HG03139 (cell line): ENCODE measurements around the gene C11orf87.

ENCODE experiments used
- ATAC-seq: cut with Tn5 transposase; IDR thresholded peaks from one replicate; pipeline ENCODE4 v1.9.1; 2021; ENCODE audit not compliant: unreplicated experiment

Gene C11orf87

DNA sequence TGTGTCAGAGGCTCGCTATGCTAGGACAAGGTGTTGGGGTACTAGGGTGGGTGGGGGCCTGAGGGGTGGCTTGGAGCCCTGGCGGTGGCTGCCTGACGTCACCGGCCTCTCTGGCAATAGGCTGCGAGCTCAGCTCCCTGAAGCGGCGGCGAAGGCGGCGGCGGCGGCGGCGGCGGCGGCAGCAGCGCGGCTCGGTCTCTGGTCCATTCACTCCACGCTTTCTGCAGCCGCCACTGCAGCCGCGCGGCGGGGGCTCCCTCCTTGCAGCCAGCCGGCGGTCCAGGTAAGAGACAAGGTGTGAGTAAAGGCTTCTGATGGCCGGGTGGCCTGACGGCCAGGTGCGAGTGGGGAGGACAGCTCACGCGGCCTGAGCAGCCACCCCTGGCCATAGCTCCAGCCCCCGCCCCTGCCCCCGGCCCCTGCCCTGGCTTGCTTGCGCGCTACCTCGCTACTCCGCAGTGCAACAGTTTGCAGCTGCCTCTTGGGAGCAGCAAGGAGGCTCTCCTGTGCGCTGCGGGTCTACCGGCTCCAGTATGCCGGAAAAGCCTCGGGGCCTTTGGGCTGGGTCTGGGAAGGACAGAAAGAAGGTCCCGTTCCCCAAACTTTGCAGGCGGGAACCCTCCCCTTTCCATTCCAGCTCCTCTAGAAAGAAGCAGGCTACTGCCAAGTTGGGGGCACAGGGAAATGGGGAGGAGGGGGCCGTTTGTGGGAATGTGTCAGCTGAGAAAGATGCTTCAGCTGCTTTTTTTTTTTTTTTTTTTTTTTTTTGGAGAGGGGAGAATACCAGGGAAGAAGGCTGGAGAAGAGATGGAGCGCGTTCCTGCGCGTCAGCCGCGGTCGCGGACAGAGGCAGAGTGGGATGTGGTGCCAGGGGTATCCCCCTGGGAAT lies at the start of gene C11orf87:
C11orf87 (plus strand) TSS at position 210 of the 889 bp plus-strand sequence. CDS start 1,444 bp downstream, outside the sequence.
- ATAC-seq, result no peak

DNA sequence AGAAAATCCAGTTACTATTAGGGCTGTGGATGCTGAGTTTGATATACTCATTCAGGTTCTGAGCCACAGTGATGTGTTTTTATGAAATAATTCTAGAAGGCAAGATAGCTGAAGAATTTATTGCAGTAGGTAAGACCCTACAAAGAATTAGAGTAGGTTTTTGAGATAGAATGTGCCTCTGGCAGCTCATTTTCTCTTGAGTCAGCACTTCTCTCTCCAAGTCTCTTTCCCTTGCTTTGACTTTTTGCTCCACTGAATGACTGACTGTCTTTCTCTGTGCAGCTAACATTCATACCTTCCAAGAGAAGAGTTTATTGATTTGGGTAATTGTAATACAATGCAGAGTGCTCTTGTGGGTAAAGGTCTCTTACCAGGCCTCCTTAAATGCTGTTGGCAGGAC lies 48.0 kb upstream of the C11orf87 start:
- no peak for ATAC-seq

DNA sequence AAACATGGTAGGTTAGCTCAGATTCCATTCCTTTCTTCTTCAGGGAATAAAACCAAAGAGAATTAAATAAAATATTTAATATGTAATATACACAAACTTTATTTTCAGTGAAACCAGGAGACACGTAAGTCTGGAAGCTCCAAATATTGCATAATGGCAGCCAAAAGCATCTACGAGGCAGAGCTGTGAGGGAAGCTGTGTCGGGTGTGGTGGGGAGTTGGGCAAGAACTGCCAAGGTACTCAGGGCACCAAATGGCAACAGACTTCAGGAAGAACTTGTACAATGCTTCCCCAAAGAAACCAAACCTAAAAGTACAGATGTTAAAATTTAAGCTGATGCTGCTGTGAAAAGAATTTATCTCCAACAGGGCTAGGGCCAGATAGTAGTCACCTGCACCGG lies 47.5 kb upstream of the C11orf87 start:
- ATAC-seq, result no peak

DNA sequence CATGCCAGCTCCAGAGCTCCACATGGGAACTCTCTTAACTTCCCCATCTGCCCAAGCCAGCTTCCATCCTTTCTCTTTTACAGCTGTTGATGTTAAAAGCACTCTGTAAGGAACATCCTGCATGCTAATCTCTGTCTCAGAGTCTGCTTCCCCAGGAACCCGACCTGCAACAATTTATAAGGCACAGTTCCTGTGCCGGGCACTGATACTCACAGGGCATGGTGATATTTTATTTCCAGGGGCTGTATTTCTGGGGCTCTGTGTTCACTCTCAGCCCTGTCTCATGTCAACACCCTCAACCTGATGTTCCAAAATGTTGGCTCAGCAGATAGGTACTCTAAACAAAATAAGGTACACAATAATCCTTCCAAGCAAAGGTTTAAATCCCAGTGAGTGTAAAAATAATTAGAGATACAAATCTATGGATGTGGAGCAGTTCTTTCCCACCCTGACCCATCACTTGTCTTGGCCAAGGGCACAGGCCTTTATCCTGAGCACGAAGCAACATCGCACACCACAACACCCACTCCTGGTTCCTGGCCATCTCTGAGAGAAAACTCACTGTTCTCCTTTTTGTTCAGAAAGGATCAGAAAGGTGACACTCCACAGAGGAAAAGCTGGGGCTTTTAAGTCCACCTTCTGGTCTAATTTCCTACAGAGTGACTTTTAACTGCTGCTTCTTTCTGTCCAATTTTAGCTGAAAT lies 44.8 kb upstream of the C11orf87 start:
- ATAC-seq, result no peak

DNA sequence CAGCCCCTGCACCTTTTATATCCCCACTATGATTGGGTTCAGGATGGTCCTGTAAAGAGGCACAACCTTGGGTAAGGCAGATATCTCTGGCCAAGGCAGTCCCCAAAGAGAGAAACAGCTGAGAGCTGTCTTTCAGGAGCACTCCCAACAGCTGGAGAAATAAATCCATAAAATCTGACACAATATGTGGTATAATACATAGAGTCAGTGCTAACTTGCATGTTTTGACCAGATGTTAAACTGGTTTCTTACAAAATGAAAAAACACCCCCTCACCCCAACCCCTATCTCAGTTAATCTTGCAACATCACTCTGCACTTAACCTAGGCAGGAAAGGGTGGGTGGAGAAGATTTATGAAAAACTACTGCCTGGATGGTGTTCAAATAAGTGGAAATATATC lies 44.0 kb upstream of the C11orf87 start:
- no peak for ATAC-seq

DNA sequence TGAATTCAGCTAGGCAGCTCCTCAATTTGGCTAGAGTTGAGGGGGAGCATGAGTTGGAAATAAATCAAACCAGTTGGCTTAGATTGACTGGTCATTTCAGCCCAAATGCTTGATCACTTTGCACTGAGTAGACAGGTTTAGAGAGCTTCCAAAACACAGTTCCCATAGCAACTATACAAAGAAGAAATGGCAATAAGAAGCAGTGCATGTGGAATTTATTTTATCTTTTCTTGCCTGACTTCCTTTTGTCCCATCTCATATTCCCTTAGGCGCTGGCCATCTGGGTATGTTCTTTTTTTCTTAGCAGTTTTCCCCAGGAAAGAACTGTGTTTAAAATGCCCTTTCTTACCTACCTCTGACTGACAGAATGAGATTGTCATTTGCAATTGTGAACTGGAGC lies 38.7 kb upstream of the C11orf87 start:
- no peak for ATAC-seq

DNA sequence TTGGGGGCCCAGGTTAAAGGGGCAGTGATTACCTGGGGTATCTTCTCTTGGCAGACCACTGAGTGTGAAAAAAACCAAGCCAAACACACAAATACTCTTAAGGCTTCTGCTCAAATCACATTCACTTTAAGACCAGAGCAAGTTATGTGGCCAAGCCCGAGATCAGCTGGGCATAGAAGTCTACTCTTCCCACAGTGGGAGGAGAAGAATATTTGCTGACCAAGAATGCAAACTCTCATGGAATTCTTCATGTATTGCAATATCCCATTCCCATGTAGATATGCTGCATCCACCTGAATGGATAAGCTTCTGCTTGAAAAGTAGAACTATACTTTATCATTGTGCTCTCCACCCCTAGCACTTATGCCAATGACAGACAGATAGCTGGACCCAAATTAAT lies 37.1 kb upstream of the C11orf87 start:
- no peak for ATAC-seq

DNA sequence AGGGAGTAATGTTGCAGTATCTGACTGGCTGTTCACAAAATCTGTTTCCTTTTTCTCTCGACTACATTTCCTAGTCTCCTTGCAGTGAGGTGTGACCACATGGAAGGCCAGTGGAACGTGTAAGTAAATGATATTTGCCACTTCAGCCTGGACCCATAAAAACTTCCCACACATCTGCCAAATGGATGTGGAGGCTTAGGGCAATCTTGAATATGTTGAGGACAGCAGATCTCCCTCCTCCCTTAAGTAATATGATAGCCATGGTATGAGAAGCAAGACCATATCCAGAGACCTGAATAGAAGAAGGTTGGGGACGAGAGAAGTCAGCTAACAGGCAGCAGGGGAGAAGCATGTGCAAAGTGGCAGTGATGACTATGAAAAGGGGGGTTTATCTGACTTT lies 33.0 kb upstream of the C11orf87 start:
- ATAC-seq, result no peak

DNA sequence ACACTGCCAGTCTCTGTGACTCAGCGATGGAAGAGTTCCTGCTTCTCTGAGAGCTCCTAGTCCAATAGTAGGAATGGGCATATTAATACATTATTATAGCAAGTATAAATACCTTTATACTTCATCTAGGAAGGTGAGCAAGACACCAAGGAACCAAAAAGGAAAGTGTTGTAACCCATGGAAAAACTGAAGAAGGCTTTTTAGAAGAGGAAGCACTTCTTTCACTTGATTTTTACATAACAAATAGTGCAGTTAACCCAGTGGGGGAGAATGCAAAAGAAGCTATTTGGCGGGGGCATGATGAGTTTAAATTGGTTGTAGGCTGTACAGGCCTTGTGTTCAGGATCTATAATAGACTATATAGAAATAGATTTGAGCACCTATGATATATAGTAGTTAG lies 31.2 kb upstream of the C11orf87 start:
- ATAC-seq, result no peak

DNA sequence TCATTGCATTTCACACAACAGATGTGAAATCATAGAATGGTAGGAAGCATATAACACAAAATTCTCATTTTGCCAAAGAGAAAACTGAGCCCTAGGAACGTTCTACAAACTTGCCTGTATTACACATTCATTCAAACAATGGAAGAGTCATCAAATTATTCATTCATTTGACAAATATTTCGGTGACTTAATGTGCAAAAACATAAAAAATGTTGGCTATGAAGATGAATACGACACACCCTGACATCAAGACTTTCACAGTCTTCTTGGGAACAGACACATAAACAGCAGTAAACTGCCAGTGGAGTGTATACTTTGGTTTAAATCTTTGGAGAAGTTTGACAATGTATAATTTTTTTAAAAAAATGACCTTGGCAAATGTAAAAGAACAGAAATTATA lies 20.4 kb upstream of the C11orf87 start:
- ATAC-seq, result no peak

DNA sequence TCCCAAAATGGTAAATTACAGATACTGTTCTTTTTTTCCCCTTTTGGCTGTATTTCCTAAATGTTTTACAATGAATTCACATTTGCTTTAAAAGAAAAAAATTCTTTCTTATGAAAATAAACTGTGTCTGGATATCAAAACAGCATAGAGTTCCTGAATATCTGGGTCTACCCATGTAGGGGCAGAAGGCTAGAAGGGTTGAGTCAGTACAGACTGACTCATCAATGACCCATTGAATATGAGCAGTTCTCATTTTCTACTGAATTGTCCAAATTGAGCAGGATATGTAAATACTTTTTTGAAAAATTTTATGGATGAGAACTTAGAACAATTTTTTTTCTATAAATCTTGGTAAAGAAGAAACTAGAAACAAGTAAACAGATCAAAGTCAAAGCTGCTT lies 16.3 kb upstream of the C11orf87 start:
- ATAC-seq, result no peak

DNA sequence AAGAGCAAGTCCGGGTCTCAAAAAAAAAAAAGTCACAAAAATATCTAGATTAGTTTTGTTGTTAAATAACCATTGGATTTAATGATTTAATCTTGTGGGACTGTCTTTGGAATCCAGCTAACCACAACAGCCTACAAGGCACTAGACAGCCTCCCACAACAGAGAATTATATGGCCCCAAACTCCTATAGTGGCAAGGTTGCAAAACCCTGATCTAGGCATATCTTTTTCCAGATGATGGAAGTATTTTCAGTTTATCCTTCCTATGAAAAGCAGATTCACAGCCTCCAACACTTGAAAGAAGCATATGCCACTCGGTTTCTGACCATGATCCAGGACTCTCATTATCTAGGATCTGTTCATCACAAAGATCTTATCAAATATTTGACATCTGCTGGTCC lies 5.4 kb upstream of the C11orf87 start:
- no peak for ATAC-seq

DNA sequence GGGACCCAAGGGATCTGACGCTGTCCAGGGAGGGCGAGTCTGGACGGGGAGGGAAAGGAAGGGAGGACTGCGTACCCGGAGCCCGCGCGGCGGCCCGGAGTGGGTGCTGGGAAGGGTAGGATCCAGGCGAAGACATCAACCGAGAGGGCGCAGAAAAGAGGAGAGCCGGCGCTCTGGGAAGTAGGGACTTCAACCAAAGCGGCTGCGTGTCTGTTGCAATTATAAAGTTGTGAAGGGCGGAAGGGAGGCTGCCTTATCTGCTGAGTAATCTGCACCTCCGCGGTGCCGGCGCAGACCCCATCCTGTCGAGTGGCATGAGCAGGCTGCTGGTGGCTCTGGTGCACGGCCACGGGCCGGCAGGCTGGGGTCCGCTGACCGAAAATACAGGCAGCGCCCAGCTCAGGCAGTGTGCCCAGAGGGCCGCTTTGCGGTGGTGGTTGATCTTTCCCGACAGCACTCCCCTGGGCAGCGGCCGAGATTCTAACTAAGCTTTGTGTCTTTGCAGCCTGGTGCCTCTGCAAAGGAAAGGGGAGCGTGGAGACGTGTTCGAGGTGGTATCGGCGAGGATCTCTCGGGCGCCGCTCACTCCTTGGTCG lies 978 bp downstream of the C11orf87 start:
- no peak for ATAC-seq

DNA sequence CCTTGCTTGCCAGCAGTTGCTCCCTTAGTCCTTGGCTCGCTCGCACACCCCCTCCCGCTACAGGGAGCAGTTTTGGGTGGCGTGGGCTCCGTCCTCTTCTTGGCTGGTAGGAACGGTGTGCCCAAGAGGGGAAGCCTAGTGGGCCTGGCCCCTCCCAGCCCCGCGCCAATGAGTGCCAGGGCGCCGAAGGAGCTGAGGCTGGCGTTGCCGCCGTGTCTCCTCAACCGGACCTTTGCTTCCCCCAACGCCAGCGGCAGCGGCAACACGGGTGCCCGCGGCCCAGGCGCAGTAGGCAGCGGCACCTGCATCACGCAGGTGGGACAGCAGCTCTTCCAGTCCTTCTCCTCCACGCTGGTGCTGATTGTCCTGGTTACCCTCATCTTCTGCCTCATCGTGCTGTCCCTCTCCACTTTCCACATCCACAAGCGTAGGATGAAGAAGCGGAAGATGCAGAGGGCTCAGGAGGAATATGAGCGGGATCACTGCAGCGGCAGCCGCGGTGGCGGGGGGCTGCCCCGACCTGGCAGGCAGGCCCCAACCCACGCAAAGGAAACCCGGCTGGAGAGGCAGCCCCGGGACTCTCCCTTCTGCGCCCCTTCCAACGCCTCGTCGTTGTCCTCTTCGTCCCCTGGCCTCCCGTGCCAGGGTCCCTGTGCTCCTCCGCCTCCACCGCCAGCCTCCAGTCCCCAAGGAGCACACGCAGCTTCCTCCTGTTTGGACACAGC lies 1.6 kb downstream of the C11orf87 start:
- no peak for ATAC-seq

DNA sequence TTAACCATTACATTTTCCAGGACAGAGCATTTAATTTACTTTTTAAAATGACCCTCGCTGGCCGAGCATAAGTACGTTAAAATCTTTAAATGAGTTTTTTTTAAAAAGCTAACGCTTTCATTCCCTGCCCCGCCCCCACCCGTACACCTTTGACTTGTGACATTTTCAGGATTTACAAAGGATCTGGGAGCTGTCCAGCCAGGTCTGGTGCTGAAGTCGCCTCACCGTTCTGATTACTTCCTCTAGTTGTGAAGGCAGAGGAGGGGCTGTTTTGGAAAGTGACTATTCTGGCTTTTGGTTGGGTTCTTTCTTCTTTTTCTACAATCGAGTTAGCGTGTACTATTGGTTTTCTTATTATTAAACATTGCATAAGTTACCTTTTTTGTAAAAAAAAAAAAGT lies 2.9 kb downstream of the C11orf87 start:
- no peak for ATAC-seq

DNA sequence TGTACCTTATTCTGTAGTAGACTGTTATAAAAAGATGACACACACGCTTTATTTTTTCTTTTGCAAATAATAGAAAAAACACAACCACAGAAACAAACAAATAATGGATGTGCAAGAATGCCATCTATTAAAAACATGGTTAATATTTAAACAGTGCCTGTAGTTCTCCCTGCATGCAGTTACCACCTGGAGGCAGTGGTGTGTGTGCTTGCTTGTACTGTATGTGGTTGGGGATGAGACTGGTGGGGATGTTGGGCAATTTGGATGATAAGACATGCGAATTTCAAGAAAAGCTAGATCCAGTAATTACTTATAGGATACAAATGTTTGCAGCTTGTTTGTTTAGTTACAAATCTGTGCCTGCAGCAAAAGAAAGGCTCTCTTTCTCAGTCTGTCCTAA lies 3.6 kb downstream of the C11orf87 start:
- ATAC-seq, result no peak

DNA sequence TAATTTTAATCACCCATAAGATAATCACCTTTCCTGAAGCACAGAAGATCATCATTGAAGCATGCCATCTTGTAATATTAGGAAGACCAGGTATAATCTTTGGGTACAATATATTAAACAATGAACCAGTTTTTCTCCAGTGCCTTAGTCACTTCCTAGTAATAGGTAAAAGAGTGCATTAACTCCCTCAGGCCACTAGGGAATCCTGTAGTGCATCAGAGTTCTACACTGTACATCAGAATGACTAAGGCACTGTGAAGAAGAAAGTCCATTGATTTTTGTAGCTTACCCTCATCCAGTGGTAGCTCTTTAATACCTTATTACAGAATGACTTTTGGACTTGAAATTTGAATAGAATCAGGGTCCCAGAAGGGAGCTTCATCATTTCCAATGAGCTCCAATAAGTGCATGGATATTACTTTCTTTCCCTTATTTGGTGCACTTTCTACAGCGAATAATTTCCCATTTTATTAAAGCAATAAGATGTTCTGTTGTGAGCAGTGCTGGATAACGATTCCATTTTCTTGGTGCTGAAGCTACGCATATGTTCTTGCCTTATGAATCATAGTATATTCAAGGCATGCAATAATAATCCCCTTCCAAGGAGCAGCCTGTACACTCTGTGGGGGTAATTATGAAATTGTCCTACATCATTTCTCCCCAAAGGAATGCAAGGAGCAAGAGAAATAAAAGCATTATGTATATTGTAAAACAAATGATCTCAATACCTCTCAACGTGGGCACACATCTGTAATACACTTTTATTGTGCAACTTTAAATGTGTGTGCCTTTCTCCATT lies 4.7 kb downstream of the C11orf87 start:
- peak; percentile 54 for ATAC-seq

DNA sequence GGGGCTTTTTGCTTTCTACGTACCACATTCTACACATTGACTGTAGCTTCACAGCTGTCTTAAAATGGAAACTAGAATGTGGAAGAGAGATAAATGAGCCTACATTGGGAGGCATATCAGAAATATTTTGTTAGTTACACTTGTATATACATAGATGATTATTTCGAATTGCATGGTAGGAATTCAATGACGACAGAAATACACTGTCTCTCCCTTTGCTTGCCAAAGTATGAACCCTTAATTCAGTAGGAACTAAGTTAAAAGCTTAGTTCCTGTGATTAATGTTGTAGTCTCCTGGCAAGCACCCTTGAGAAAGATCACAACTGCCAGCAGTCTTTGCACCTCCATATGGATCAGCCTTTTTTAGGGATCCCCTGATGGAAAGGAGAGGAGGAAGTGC lies 10.1 kb downstream of the C11orf87 start:
- ATAC-seq, result no peak

DNA sequence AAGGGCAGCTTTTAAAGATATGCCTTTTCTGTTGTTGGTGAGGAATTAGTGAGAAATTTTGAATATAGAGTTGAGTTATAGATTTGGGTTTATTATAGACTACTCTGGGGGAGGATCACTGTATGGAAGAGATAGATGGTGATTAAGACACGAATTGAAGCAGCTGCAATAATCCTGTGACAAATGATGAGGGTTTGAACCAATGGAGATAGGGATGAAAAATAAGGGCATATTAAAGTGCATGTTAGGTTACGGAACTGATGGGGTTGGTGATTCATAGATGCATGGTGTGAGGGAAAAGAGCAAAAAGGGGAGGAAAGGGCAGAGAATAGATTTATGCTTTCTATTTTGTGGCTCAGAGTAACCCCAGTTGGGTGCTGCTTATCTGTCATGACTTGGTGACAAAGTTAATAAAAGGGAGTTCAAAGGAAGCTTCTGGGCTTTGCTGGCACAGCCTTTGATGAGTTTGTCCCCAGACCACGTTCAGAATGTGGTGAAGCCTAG lies 11.8 kb downstream of the C11orf87 start:
- no peak for ATAC-seq

DNA sequence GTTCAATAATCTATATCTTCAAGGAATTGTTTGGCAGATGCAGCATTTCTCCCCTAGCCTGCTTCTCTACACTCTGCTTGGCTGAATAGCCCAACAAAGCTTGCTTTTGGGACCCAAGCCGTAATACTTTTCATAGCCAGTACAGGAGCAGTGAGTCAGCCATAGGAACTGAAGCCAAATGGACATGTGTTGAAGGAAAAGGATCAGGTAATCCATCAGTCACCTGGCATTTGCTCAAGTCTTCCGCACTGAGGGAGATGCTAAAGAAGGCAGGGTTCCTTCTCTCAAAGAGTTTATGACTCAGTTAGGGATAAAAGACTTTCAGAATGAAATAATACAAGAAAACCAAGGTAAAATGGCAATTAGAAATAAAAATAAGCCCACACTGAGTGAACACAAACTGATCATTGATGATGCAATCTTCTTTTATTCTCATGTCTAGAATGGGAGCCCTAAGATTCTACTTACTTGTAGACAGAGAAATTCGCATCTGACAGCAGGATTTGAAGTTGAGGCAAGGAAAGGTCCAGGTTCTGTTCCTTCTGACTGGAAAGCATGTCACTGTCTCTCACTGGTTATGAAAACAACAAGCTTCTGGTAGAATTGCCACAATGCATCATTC lies 13.2 kb downstream of the C11orf87 start:
- no peak for ATAC-seq
